HEK293 (cell line): ENCODE measurements around the gene DIP2C.

Experiments
- ATF2 ChIP-seq: fragments of 450-650 bp; formaldehyde crosslinking; IDR thresholded peaks from 2 replicates; pipeline ENCODE4 v1.5.1; 2016; ENCODE audit warnings: missing biosample characterization, missing genetic modification characterization, low read depth
- CTCF ChIP-seq: fragments of 450-650 bp; formaldehyde crosslinking; IDR thresholded peaks from 2 replicates; pipeline ENCODE4 v1.5.1; 2016; ENCODE audit warnings: missing biosample characterization, missing genetic modification characterization
- HOXA7 ChIP-seq: sonication (generic); formaldehyde crosslinking; IDR thresholded peaks from 2 replicates; pipeline ENCODE4 v1.8.1; 2022; ENCODE audit warnings: missing genetic modification reagents, borderline replicate concordance
- KLF16 ChIP-seq: fragments of 450-650 bp; formaldehyde crosslinking; IDR thresholded peaks from 2 replicates; pipeline ENCODE4 v1.5.1; 2017; ENCODE audit warnings: missing biosample characterization, missing genetic modification characterization
- SCRT1 ChIP-seq: fragments of 450-650 bp; formaldehyde crosslinking; IDR thresholded peaks from 2 replicates; pipeline ENCODE4 v1.5.1; 2016; ENCODE audit warnings: missing biosample characterization, missing genetic modification characterization, borderline replicate concordance
- SP2 ChIP-seq: fragments of 450-650 bp; formaldehyde crosslinking; IDR thresholded peaks from 2 replicates; pipeline ENCODE4 v1.5.1; 2016; ENCODE audit warnings: missing biosample characterization, missing genetic modification characterization
- ZNF121 ChIP-seq: fragments of 450-650 bp; formaldehyde crosslinking; IDR thresholded peaks from 2 replicates; pipeline ENCODE4 v1.5.1; 2016; ENCODE audit warnings: missing biosample characterization, missing genetic modification characterization
- ZNF248 ChIP-seq: fragments of 450-650 bp; formaldehyde crosslinking; IDR thresholded peaks from 2 replicates; pipeline ENCODE4 v1.5.1; 2017; ENCODE audit warnings: missing biosample characterization, missing genetic modification characterization
- ZNF26 ChIP-seq: fragments of 450-650 bp; formaldehyde crosslinking; IDR thresholded peaks from 2 replicates; pipeline ENCODE4 v1.5.1; 2016; ENCODE audit warnings: missing biosample characterization, missing genetic modification characterization
- ZNF391 ChIP-seq: fragments of 450-650 bp; formaldehyde crosslinking; IDR thresholded peaks from 2 replicates; pipeline ENCODE4 v1.5.1; 2016; ENCODE audit warnings: low read depth, missing biosample characterization, missing genetic modification characterization, borderline replicate concordance
- ZNF560 ChIP-seq: fragments of 450-650 bp; formaldehyde crosslinking; IDR thresholded peaks from 2 replicates; pipeline ENCODE4 v1.5.1; 2017; ENCODE audit warnings: missing biosample characterization, missing genetic modification characterization, borderline replicate concordance
- TF ChIP-seq, protein P1 (sequence below): fragments of 450-650 bp; formaldehyde crosslinking; IDR thresholded peaks from 2 replicates; pipeline ENCODE4 v1.5.1; 2016; ENCODE audit warnings: missing biosample characterization, missing genetic modification characterization
- TF ChIP-seq, protein P2 (sequence below): fragments of 450-650 bp; IDR thresholded peaks from 2 replicates; pipeline ENCODE4 v1.5.1; 2018; ENCODE audit warnings: missing biosample characterization, missing genetic modification characterization

DNA sequence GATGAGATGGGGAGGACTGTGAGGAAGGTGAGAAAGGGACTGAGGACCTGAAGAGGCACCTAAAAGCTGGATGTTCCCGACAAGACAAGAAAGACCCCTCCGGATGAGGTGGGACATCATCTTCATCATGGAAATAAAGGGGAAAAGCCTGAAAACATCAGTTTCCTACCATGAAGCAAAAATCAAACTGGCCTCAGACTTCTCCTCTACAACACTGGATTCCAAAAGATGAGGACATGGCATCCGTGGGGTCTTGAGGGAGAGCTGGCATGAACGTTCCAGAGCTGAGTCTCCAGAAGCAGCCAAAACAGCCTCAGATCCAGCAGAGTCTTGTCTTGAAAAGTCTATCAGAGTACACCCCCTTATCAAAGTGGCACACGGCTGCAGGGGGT is 44.5 kb downstream of the DIP2C start:
- TF ChIP-seq ZNF248 (tag by site-specific recombination) (no peak), CTCF (no peak), KLF16 (tag by site-specific recombination) (no peak), ATF2 (tag by site-specific recombination) (no peak), SCRT1 (tag by site-specific recombination) (no peak), HOXA7 (CRISPR knock-in tag) (no peak), ZNF391 (tag by site-specific recombination) (no peak), ZNF560 (no peak), SP2 (tag by site-specific recombination) (no peak), ZNF26 (tag by site-specific recombination) (no peak), ZNF121 (no peak)
- TF ChIP-seq, protein P1, sequence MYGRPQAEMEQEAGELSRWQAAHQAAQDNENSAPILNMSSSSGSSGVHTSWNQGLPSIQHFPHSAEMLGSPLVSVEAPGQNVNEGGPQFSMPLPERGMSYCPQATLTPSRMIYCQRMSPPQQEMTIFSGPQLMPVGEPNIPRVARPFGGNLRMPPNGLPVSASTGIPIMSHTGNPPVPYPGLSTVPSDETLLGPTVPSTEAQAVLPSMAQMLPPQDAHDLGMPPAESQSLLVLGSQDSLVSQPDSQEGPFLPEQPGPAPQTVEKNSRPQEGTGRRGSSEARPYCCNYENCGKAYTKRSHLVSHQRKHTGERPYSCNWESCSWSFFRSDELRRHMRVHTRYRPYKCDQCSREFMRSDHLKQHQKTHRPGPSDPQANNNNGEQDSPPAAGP (tag by site-specific recombination) = no peak
- TF ChIP-seq, protein P2, sequence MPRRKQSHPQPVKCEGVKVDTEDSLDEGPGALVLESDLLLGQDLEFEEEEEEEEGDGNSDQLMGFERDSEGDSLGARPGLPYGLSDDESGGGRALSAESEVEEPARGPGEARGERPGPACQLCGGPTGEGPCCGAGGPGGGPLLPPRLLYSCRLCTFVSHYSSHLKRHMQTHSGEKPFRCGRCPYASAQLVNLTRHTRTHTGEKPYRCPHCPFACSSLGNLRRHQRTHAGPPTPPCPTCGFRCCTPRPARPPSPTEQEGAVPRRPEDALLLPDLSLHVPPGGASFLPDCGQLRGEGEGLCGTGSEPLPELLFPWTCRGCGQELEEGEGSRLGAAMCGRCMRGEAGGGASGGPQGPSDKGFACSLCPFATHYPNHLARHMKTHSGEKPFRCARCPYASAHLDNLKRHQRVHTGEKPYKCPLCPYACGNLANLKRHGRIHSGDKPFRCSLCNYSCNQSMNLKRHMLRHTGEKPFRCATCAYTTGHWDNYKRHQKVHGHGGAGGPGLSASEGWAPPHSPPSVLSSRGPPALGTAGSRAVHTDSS = no peak
